SU-DHL-6 (cell line): ENCODE measurements around the gene GSN.

Source experiments
- H2AFZ ChIP-seq: fragments of 200-600 bp; sonication (generic); 2 replicates; pipeline ENCODE4 v1.6.1; 2014; ENCODE audit warnings: low read depth, mild to moderate bottlenecking, moderate library complexity, mixed read lengths, antibody characterized with exemption, low read length; ENCODE audit not compliant: severe bottlenecking
- H3F3A ChIP-seq: fragments of 200-600 bp; shearing (Covaris generic); 2 replicates; pipeline ENCODE4 v1.6.0; 2016; ENCODE audit warnings: antibody characterized with exemption, mild to moderate bottlenecking; ENCODE audit not compliant: insufficient read depth
- H3K27ac ChIP-seq: fragments of 200-600 bp; sonication (generic); 2 replicates; pipeline ENCODE4 v1.5.1; 2016; ENCODE audit warnings: low read depth, mild to moderate bottlenecking, low read length, moderate library complexity, mixed read lengths
- H3K27me3 ChIP-seq: fragments of 200-600 bp; sonication (generic), shearing (Covaris generic); 2 replicates; pipeline ENCODE4 v1.6.0; 2014; ENCODE audit warnings: mild to moderate bottlenecking, low read length
- H3K36me3 ChIP-seq: fragments of 200-600 bp; sonication (generic); 2 replicates; pipeline ENCODE4 v1.6.1; 2014; ENCODE audit warnings: mild to moderate bottlenecking, low read length, mixed read lengths
- H3K4me2 ChIP-seq: fragments of 300-600, 200-600 bp; shearing (Covaris generic), sonication (generic); 2 replicates; pipeline ENCODE4 v1.6.0; 2014; ENCODE audit warnings: low read length, low read depth, mild to moderate bottlenecking; ENCODE audit not compliant: poor library complexity, severe bottlenecking
- H3K4me3 ChIP-seq: fragments of 200-600 bp; sonication (generic); 2 replicates; pipeline ENCODE4 v1.5.1; 2014; ENCODE audit warnings: antibody characterized with exemption, low read length, mild to moderate bottlenecking, mixed read lengths; ENCODE audit not compliant: insufficient read depth, poor library complexity, severe bottlenecking
- H3K79me2 ChIP-seq: fragments of 200-600 bp; sonication (generic); 2 replicates; pipeline ENCODE4 v1.6.1; 2014; ENCODE audit warnings: mild to moderate bottlenecking, low read length, moderate library complexity; ENCODE audit not compliant: insufficient read depth
- H3K9ac ChIP-seq: fragments of 200-600 bp; sonication (generic); 2 replicates; pipeline ENCODE4 v1.7.0; 2014; ENCODE audit warnings: mild to moderate bottlenecking, low read length
- H3K9me2 ChIP-seq: fragments of 200-600 bp; sonication (generic); replicated peaks from 2 replicates; pipeline ENCODE4 v1.6.1; 2014; ENCODE audit warnings: low read length; ENCODE audit not compliant: insufficient read depth
- H3K9me3 ChIP-seq: fragments of 200-600 bp; sonication (generic); 2 replicates; pipeline ENCODE4 v1.6.1; 2014; ENCODE audit warnings: low read length, mixed read lengths; ENCODE audit not compliant: insufficient read depth
- H4K20me1 ChIP-seq: fragments of 200-600 bp; sonication (generic); 2 replicates; pipeline ENCODE4 v1.6.1; 2014; ENCODE audit warnings: low read depth, mild to moderate bottlenecking, antibody characterized with exemption, low read length, moderate library complexity, mixed read lengths
- EZH2phosphoT487 ChIP-seq: fragments of 200-600 bp; sonication (generic), shearing (Covaris generic); conservative IDR thresholded peaks from 2 replicates; pipeline ENCODE4 v1.6.1; 2018; ENCODE audit warnings: mild to moderate bottlenecking, antibody characterized with exemption, low read length, moderate library complexity, mixed read lengths
- TF ChIP-seq, protein P1 (sequence below): fragments of 200-600 bp; sonication (generic); IDR thresholded peaks from one replicate; pipeline ENCODE4 v1.5.1; 2017; ENCODE audit warnings: antibody characterized with exemption, mild to moderate bottlenecking, low read length, moderate library complexity; ENCODE audit not compliant: insufficient read depth, poor library complexity, severe bottlenecking

Gene GSN

DNA sequence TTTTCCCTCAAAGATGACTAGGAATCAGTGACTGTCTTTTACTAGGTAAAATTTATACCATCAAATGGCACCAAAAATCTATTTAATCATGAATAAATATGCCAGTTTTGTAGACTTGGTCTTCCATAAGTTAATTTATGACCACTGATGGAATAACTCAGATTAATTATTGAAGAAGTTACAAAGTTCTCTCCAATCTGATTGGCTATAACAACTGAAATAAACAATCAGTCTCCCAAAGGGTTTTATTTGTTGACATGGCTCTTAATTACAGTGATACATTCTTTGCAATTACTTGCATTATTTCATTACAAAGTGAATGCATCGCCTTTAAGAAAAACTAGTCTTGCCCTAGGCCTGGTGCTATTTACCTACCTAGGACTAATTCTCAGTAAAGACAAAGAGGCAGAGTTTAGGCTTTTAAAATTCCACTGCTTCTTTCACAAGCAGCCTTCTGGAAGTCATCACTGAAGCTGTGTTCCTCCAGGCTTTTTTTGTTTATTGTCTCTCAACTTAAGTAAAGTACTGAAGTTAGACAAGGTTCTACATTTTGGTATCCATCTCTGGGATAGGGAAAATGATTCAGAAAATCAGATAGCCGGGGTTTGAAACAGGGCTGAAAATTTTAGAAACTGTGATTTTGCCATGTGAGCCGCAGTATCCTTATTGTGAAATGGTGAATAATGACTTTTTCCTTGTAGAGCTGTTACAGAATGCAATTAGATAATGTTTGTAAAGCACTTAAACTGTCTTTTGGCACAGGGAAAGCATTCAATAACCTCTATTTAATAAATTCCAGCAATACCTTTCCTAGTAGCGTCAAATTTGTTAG lies 99.6 kb downstream of the GSN start:
- Histone ChIP-seq H3F3A (no peaks in the 10 kb centered on the region), H3K4me2 (no peak overlapping the region), H3K36me3 (no peaks in the 10 kb centered on the region), H4K20me1 (no peaks in the 10 kb centered on the region), H3K9ac (no peak overlapping the region), H2AFZ (no peak overlapping the region), H3K4me3 (no peak overlapping the region), H3K79me2 (no peaks in the 10 kb centered on the region), H3K27ac (no peak overlapping the region), H3K9me2 (no peaks in the 10 kb centered on the region), H3K9me3 (no peaks in the 10 kb centered on the region), H3K27me3 (no peaks in the 10 kb centered on the region)
- TF ChIP-seq, protein P1, sequence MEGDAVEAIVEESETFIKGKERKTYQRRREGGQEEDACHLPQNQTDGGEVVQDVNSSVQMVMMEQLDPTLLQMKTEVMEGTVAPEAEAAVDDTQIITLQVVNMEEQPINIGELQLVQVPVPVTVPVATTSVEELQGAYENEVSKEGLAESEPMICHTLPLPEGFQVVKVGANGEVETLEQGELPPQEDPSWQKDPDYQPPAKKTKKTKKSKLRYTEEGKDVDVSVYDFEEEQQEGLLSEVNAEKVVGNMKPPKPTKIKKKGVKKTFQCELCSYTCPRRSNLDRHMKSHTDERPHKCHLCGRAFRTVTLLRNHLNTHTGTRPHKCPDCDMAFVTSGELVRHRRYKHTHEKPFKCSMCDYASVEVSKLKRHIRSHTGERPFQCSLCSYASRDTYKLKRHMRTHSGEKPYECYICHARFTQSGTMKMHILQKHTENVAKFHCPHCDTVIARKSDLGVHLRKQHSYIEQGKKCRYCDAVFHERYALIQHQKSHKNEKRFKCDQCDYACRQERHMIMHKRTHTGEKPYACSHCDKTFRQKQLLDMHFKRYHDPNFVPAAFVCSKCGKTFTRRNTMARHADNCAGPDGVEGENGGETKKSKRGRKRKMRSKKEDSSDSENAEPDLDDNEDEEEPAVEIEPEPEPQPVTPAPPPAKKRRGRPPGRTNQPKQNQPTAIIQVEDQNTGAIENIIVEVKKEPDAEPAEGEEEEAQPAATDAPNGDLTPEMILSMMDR, result no peak
- TF ChIP-seq EZH2phosphoT487, result no peak

DNA sequence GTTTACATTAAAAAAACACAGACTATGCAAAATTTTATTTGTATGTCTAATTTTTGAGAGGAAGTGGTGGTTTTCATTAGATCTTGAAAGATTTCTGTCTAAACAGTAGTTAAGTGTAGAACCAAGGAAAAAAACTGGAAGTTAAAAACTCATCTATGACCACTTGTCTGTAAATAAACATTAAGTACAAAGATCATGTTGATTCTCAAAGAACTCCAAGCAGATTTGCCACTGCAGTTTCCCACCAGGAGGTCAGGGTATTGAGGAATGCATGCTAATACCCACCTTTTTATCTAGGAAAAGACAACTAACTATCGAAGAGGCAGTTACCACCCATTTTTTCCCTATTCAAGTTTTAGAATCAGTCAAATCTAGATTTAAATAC lies 100.2 kb downstream of the GSN start:
- H3K9ac ChIP-seq, result no peak overlapping the region
- no peaks in the 10 kb centered on the region for H3K79me2 ChIP-seq
- H3K4me2 ChIP-seq, result no peak overlapping the region

DNA sequence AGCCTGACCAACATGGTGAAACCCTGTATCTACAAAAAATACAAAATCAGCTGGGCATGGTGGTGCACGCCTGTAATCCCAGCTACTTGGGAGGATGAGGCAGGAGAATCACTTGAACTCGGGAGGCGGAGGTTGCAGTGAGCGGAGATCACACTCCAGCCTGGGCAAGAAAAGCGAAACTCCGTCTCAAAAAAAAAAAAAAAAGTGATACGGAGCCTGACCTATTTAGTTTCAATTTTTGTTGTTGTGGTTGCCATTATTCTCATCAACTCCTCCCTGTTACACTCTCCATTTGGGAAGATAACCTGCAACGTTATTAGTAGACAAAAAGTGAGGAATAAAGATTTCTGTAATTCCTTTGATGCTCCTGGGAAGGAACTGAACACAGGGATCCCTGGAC lies 100.8 kb downstream of the GSN start:
- Histone ChIP-seq H3K9ac (no peak overlapping the region), H3K9me3 (no peaks in the 10 kb centered on the region), H2AFZ (no peak overlapping the region), H3K4me3 (no peak overlapping the region), H3K79me2 (no peaks in the 10 kb centered on the region), H3K36me3 (no peaks in the 10 kb centered on the region), H3F3A (no peaks in the 10 kb centered on the region), H3K9me2 (no peaks in the 10 kb centered on the region), H4K20me1 (no peaks in the 10 kb centered on the region), H3K27me3 (no peaks in the 10 kb centered on the region), H3K4me2 (peak overlapping the region; percentile 61), H3K27ac (no peak overlapping the region)
- TF ChIP-seq, protein P1, result no peak
- no peak for TF ChIP-seq EZH2phosphoT487

More for the DNA sequence above, 100.2 kb downstream of the GSN start:
- Histone ChIP-seq H3K27me3 (no peaks in the 10 kb centered on the region), H3K9me2 (no peaks in the 10 kb centered on the region), H4K20me1 (no peaks in the 10 kb centered on the region), H3K9me3 (no peaks in the 10 kb centered on the region), H3F3A (no peaks in the 10 kb centered on the region), H3K36me3 (no peaks in the 10 kb centered on the region), H3K27ac (no peak overlapping the region), H2AFZ (no peak overlapping the region), H3K4me3 (no peak overlapping the region)
- no peak for TF ChIP-seq EZH2phosphoT487
- TF ChIP-seq, protein P1, result no peak
